K562 (cell line): Measurements from ENCODE around the gene PRKG1. TPM values are rescaled to one million over a fixed set of nuclear protein-coding genes. Genes with fewer than 3 reads are reported as not detected.

Experiments
- ATAC-seq: fragments of 200-7000 bp; cut with Tn5 transposase; 3 replicates; pipeline ENCODE4 v1.9.1; 2020; ENCODE audit warnings: moderate library complexity
- BruUV-seq: library from RNA; stranded (reverse); fragments of 400-500 nt; replicated peaks from 2 replicates; lab custom pipeline; 2021; lab: Mats Ljungman, UMichigan
- CTCF ChIA-PET: fragments of 300-600 bp; formaldehyde crosslinking; extraction: SDS; loops from one replicate; lab custom pipeline; 2021; ENCODE audit warnings: low intra/inter-chr PET ratio; lab: Yijun Ruan, JAX
- POLR2A ChIA-PET: fragments of 300-600, 350-650 bp; sonication (Branson Sonifier 250); formaldehyde crosslinking; extraction: SDS; loops from one replicate; lab custom pipeline; 2021; ENCODE audit warnings: antibody characterized with exemption, inconsistent platforms; lab: Yijun Ruan, JAX
- DNase-seq, 4 experiments: peaks; one replicate each; pipeline versions ENCODE4 v3.0.0 to v3.0.0-alpha.2; 2011 to 2018; ENCODE audit warnings: low spot score in 3 of 4, mixed read lengths in 3 of 4; ENCODE audit errors: extremely low read depth in 1 of 4
- FAIRE-seq: peaks from 2 replicates; lab custom pipeline; 2011; peaks lifted over from hg19 to GRCh38; lab: Jason Lieb, UNC
- H2AFZ ChIP-seq: 2 replicates; pipeline ENCODE4 v1.6.0; 2011; ENCODE audit warnings: low read depth, low read length, control low read depth, inconsistent platforms
- H3K27ac ChIP-seq: fragments of 200-600 bp; 3 replicates; pipeline ENCODE4 v1.8.0; 2011; ENCODE audit warnings: low read depth, mild to moderate bottlenecking, control low read depth, inconsistent platforms, low read length, moderate library complexity, mixed read lengths; ENCODE audit errors: extremely low read depth
- H3K27me3 ChIP-seq, 2 experiments: fragments of 300-600 bp in 1 of 2; 2 replicates in 1 of 2; 3 replicates in 1 of 2; pipeline versions ENCODE4 v1.6.0 to v1.8.0; 2011; ENCODE audit warnings: inconsistent platforms in 2 of 2, low read length in 2 of 2, mild to moderate bottlenecking in 1 of 2, mixed read lengths in 1 of 2, moderate library complexity in 1 of 2; ENCODE audit not compliant: control insufficient read depth in 2 of 2, insufficient read depth in 2 of 2
- H3K36me3 ChIP-seq: fragments of 300-600 bp; 3 replicates; pipeline ENCODE4 v1.8.0; 2011; ENCODE audit warnings: mild to moderate bottlenecking, low read length, inconsistent platforms; ENCODE audit not compliant: control insufficient read depth, insufficient read depth
- H3K4me1 ChIP-seq, 2 experiments: fragments of 200-600 bp in 1 of 2; replicated peaks in 1 of 2; 2 replicates in 1 of 2; 3 replicates in 1 of 2; pipeline versions ENCODE4 v1.5.1 to v1.8.0; 2011; ENCODE audit warnings: inconsistent platforms in 2 of 2, low read length in 2 of 2, mild to moderate bottlenecking in 1 of 2, mixed read lengths in 1 of 2, moderate library complexity in 1 of 2; ENCODE audit not compliant: control insufficient read depth in 2 of 2, insufficient read depth in 2 of 2
- H3K4me2 ChIP-seq: 2 replicates; pipeline ENCODE4 v1.6.1; 2011; ENCODE audit warnings: low read length, control low read depth, inconsistent platforms, mixed read lengths; ENCODE audit not compliant: insufficient read depth
- H3K4me3 ChIP-seq: fragments of 200-600 bp; sonication (generic), shearing (Covaris generic); 2 replicates; pipeline ENCODE4 v1.5.1; 2016; ENCODE audit warnings: control low read depth, inconsistent platforms
- H3K79me2 ChIP-seq: fragments of 200-600 bp; 3 replicates; pipeline ENCODE4 v1.8.0; 2011; ENCODE audit warnings: low read length, inconsistent platforms; ENCODE audit not compliant: control insufficient read depth, insufficient read depth
- H3K9ac ChIP-seq, 2 experiments: 2 replicates each; pipeline versions ENCODE4 v1.6.0 to v1.6.1; 2011; ENCODE audit warnings: low read depth in 2 of 2, low read length in 2 of 2, control low read depth in 1 of 2, inconsistent platforms in 1 of 2, mild to moderate bottlenecking in 1 of 2, mixed read lengths in 1 of 2; ENCODE audit not compliant: insufficient read depth in 1 of 2
- H3K9me1 ChIP-seq: one replicate; pipeline ENCODE4 v1.6.0; 2011; ENCODE audit warnings: inconsistent platforms, mild to moderate bottlenecking, low read length, moderate library complexity; ENCODE audit not compliant: control insufficient read depth, insufficient read depth
- H3K9me3 ChIP-seq: replicated peaks from 2 replicates; pipeline ENCODE4 v1.5.1; 2011; ENCODE audit warnings: low read depth, low read length, inconsistent platforms; ENCODE audit not compliant: control insufficient read depth, insufficient read depth
- H4K20me1 ChIP-seq: replicated peaks from 2 replicates; pipeline ENCODE4 v1.6.1; 2011; ENCODE audit warnings: low read length, inconsistent platforms, mixed read lengths; ENCODE audit not compliant: control insufficient read depth, insufficient read depth
- HMG20B ChIP-seq: fragments of 250-450 bp; sonication (Bioruptor Pico); IDR thresholded peaks from 2 replicates; pipeline ENCODE4 v1.5.0; 2021; ENCODE audit warnings: mild to moderate bottlenecking
- HMGN3 ChIP-seq: IDR thresholded peaks from 2 replicates; pipeline ENCODE4 v1.6.1; 2011; ENCODE audit warnings: borderline replicate concordance, low read depth, mild to moderate bottlenecking, mixed read lengths, low read length; ENCODE audit not compliant: insufficient read length; ENCODE audit errors: extremely low read depth
- MEIS2 ChIP-seq: fragments of 450-650 bp; IDR thresholded peaks from 2 replicates; pipeline ENCODE4 v1.6.1; 2014; ENCODE audit warnings: mild to moderate bottlenecking; ENCODE audit not compliant: partially characterized antibody
- NFE2L1 ChIP-seq: fragments of 450-650 bp; IDR thresholded peaks from 2 replicates; pipeline ENCODE4 v1.6.1; 2016; ENCODE audit warnings: missing genetic modification characterization, low read depth, mild to moderate bottlenecking, missing compliant biosample characterization, moderate library complexity, borderline replicate concordance
- NONO ChIP-seq, 2 experiments: fragments of 200-400 bp in 1 of 2; fragments of 450-650 bp in 1 of 2; formaldehyde crosslinking in 1 of 2; IDR thresholded peaks; 2 replicates each; pipeline ENCODE4 v1.6.1; 2017; ENCODE audit warnings: low read depth in 2 of 2, mild to moderate bottlenecking in 2 of 2, moderate library complexity in 2 of 2, low read length in 1 of 2
- PURB ChIP-seq: sonication (generic); formaldehyde crosslinking; IDR thresholded peaks from 2 replicates; pipeline ENCODE4 v1.9.0; 2021; ENCODE audit warnings: low read depth, mild to moderate bottlenecking, missing genetic modification reagents
- ZNF644 ChIP-seq: fragments of 200-800 bp; sonication (Bioruptor generic); IDR thresholded peaks from 2 replicates; pipeline ENCODE4 v1.6.1; 2016; ENCODE audit warnings: low read depth, missing genetic modification characterization, missing compliant biosample characterization
- ZNF707 ChIP-seq: fragments of 250-450 bp; sonication (Bioruptor Pico); conservative IDR thresholded peaks from 2 replicates; pipeline ENCODE4 v1.8.0; 2022; ENCODE audit warnings: inconsistent platforms, mild to moderate bottlenecking, moderate library complexity
- ZNF76 ChIP-seq: fragments of 250-450 bp; sonication (Bioruptor Pico); IDR thresholded peaks from 2 replicates; pipeline ENCODE4 v1.4.0; 2020; ENCODE audit warnings: mild to moderate bottlenecking, moderate library complexity, borderline replicate concordance
- WGBS: fragments of 100-300 bp; shearing (Covaris generic); methylation state at CpG from one replicate; pipeline ENCODE4 v1.1.6; 2016; ENCODE audit warnings: low coverage, mixed read lengths; ENCODE audit not compliant: insufficient coverage; ENCODE audit errors: missing lambda C conversion rate; 5-methylcytosine and 5-hydroxymethylcytosine counted together
- in situ Hi-C: fragments of 300-500 bp; cut with MboI; formaldehyde crosslinking; loops from 4 replicates; pipeline ENCODE4 v1.15.0; 2018; ENCODE audit warnings: inconsistent platforms, mixed read lengths
- intact Hi-C: fragments of 100-400 bp; cut with micrococcal nuclease; formaldehyde crosslinking; loops from 2 replicates; pipeline ENCODE4 v1.14.2; 2022
- polyA plus RNA-seq, 8 experiments: library from polyadenylated mRNA; depleted of rRNA in 4 of 8; stranded (reverse) in 5 of 8; unstranded in 3 of 8; fragments of >200 nt; fragmentation: Nextera tagmentation in 2 of 8; fragmentation: Illumina TruSeq in 1 of 8; extraction: Ambion mirVana in 2 of 8; extraction: Trizol in 1 of 8; gene quantifications; 2 replicates each; pipeline versions ENCODE4 v1.2.1 to v1.2.3, GENCODE V29; 2011 to 2014; ENCODE audit warnings: inconsistent platforms in 1 of 8, missing spikeins in 1 of 8
- total RNA-seq, 7 experiments: library from RNA; depleted of rRNA in 6 of 7; stranded (reverse); fragments of >200 nt in 6 of 7; fragmentation: Illumina TruSeq in 2 of 7; extraction: Trizol in 2 of 7; gene quantifications; 2 replicates each; pipeline versions ENCODE4 v1.2.1 to v1.2.3, GENCODE V29; 2011 to 2021; ENCODE audit warnings: low replicate concordance in 1 of 7
- TF ChIP-seq, protein P1 (sequence below): fragments of 450-650 bp; IDR thresholded peaks from 2 replicates; pipeline ENCODE4 v1.6.1; 2016; ENCODE audit warnings: low read depth, mild to moderate bottlenecking, moderate library complexity

PRKG1 gene
- total and polyA plus RNA-seq, 9 of the 15 experiments (the other 6 are each of a cell fraction or from before 2014, with no cell fraction given) = 0.22 TPM; not detected in 8

DNA sequence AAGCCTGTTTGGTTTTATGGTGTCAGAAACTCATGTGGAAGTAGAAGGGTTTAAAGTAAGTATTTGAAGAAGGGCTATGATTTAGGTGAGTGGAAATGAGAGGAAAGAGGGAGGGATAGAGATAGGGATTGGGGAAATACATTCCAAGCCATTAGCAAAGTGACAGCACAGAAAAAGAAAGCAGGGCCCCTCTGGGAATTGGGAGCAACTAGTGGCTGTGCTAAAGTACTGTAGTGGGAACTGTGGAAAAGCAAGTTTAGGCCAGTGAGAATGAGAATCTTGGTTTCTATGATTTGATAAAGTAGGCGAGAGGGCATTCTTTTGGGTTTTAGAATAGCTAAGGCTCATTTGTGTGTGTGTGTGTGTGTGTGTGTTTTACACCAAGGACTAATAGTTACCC, 5.0 kb downstream of the PRKG1 start (continued):
- TF ChIP-seq ZNF707 (CRISPR knock-in tag) (no peak), HMGN3 (no peak), NONO (IDR thresholded peaks at IDR 0.05; ENCODE audit: low read depth in 2 of 2, low read length in 1 of 2) (no peak), MEIS2 (no peak), PURB (no peak), NFE2L1 (tag) (no peak), ZNF76 (CRISPR knock-in tag) (no peak), ZNF644 (no peak)
- TF ChIP-seq, protein P1, sequence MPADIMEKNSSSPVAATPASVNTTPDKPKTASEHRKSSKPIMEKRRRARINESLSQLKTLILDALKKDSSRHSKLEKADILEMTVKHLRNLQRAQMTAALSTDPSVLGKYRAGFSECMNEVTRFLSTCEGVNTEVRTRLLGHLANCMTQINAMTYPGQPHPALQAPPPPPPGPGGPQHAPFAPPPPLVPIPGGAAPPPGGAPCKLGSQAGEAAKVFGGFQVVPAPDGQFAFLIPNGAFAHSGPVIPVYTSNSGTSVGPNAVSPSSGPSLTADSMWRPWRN = no peak

DNA sequence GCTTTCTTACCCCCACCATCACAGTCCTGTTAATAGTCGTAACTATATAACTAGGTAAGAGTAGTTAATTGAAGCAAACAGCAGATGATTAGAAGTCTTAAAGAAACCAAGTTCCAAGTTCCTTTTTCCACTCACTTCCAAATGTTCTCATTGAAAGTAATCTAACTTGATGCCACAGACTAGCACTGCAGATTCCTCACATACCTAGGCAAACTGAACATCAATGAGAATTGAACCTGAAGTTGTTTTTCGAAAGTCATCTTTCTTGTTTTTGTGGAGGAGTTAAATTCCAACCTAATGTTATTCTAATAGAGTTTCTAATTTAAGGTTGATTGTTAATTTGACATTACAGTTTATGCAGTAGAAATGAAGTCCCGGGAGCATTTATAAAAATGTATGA, 5.5 kb downstream of the PRKG1 start:
- POLR2A ChIA-PET = no interaction called here
- H3K4me1 ChIP-seq = 0 out of 5 replicates have a peak, but pooled peaks cover 0 to under 1% of the 10 kb centered on the region in 2 experiments
- H3K27me3 ChIP-seq = peaks cover 0 to 1% of the 10 kb centered on the region in 2 experiments; a peak in 2 of 5 replicates
- no peaks in the 10 kb centered on the region for H4K20me1 ChIP-seq
- TF ChIP-seq HMG20B (CRISPR knock-in tag) = no peak
- ATAC-seq = no peak
- no peak overlapping the region for H3K4me2 ChIP-seq
- H3K27ac ChIP-seq = no peak overlapping the region
- no peaks in the 10 kb centered on the region for H3K79me2 ChIP-seq
- no peak overlapping the region for H3K4me3 ChIP-seq
- no peaks in the 10 kb centered on the region for H3K9me3 ChIP-seq
- no TSS peak for BruUV-seq
- no peaks in the 10 kb centered on the region for H3K36me3 ChIP-seq
- intact Hi-C loops = no loop called here
- in situ Hi-C loops = no loop called here
- no peak overlapping the region for H3K9ac ChIP-seq
- CTCF ChIA-PET = no interaction called here
- no peak for DNase-seq
- no peaks in the 10 kb centered on the region for H3K9me1 ChIP-seq
- H2AFZ ChIP-seq = no peak overlapping the region
- FAIRE-seq = no peak
- WGBS = 0% methylated on average over 3 of the region's 3 CpGs
